CD4-positive, alpha-beta T cell treated with Interferon gamma for 1 hour (primary cell): ENCODE results near the gene LIM2.

Experiments used
- DNase-seq: peaks from one replicate; pipeline ENCODE4 v3.0.0-alpha.2; 2020

The LIM2 gene

GRCh38 chr19:51338563-51339312, 49.0 kb downstream of the LIM2 start:
- peak; percentile 81 for DNase-seq

- DNase-seq, result no peak
Observed at GRCh38 chr19:51337861-51338562, 49.8 kb downstream of the LIM2 start.

- DNase-seq, result no peak
Observed at GRCh38 chr19:51337141-51337860, 50.5 kb downstream of the LIM2 start.

- DNase-seq, result no peak
Observed at GRCh38 chr19:51333836-51334460, 53.8 kb downstream of the LIM2 start.

GRCh38 chr19:51331716-51332115, 56.1 kb downstream of the LIM2 start:
- DNase-seq, result no peak

- no peak for DNase-seq
Observed at GRCh38 chr19:51331193-51331592, 56.6 kb downstream of the LIM2 start.

GRCh38 chr19:51330366-51330765, 57.4 kb downstream of the LIM2 start:
- DNase-seq, result no peak
